Measurements from ENCODE around the gene SKIDA1.

Gene SKIDA1

DNA sequence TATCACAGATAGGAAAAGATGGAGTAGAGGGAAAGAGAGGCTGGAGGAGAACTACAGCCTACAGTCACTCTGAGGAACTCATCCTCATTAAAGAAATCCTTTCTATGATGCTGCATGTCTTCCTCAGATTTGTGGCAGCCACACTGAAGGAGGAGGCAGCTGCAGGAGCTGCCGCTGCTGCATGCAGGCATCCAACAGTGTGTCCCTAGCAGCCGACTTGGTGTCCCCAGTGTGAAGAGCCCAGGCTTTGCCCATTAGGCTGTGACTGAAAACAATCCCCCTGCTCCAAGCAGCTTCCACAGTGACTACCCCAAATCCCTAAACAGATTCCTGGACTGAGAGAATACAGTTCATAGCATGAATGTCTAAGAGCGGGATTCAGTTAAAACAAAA lies 23.1 kb downstream of the SKIDA1 start:
- no peak for DNase-seq (ENCODE audit: low read depth, low spot score)

DNA sequence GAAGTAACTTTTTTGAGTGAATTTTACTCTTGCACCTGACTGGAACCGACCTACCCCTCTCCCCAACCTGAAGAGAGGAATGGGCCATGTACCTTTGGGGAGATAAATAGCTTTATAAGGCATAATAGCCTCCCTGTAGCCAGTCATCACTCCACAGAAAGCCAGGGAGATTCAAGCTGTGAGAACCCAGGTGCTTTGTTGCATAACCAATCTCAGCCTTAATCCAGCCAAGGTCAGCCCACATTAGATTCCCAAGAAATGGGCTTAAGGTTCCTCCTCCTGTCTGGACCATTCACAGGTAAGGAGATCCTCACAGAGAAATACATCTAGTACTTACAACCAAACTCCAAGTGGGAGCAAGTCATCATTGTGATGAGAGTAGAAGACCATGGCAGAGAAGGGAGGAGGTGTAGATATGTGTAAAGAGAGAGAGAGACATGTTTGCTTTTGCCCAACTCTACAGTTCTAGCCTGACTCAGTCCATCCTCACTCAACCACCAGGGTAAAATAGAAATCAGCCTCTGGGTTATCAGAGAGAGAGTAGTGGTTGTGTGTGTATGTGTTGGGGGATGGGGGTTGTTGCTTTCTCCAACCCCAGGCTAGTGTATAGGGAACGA lies 23.6 kb downstream of the SKIDA1 start:
- no peak for DNase-seq (ENCODE audit: low read depth, low spot score)

DNA sequence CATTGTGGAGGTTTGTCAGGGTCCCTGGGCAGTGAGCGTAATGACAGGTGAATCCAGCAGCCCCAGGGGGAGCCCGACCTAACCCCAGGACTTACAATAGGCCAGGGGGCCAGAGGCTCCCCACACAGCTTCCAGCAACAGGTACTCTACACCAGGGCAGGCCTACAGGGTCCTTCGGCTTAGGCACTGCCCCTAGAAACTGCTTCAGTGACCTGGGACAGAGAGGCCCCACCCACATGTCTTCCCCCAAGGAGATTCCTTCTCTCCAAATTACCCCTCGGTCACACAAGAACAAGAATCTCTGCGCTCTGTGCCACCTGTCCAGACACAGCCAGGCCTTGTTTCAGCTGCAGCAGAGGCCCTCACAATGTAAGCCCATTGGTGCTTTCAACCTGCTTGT lies 24.4 kb downstream of the SKIDA1 start:
- no peak for DNase-seq (ENCODE audit: low read depth, low spot score)

DNA sequence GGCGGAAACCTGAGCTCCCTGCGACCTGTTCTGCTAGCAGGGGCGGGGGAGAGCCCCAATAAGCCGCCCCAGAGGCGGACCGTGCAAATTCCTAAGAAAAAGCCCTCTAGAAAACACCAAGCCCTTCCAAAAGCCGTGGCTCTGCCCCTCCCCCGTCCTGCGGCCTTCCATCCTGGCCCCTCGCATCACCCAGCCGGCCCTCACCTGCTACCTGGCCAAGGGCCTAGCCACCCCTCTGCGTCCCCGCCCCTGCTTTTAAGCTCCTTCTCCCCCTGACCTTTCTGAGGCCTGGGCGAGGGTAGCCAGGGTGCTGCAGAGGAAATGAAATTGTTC lies 24.9 kb downstream of the SKIDA1 start:
- no peak for DNase-seq (ENCODE audit: low read depth, low spot score)

DNA sequence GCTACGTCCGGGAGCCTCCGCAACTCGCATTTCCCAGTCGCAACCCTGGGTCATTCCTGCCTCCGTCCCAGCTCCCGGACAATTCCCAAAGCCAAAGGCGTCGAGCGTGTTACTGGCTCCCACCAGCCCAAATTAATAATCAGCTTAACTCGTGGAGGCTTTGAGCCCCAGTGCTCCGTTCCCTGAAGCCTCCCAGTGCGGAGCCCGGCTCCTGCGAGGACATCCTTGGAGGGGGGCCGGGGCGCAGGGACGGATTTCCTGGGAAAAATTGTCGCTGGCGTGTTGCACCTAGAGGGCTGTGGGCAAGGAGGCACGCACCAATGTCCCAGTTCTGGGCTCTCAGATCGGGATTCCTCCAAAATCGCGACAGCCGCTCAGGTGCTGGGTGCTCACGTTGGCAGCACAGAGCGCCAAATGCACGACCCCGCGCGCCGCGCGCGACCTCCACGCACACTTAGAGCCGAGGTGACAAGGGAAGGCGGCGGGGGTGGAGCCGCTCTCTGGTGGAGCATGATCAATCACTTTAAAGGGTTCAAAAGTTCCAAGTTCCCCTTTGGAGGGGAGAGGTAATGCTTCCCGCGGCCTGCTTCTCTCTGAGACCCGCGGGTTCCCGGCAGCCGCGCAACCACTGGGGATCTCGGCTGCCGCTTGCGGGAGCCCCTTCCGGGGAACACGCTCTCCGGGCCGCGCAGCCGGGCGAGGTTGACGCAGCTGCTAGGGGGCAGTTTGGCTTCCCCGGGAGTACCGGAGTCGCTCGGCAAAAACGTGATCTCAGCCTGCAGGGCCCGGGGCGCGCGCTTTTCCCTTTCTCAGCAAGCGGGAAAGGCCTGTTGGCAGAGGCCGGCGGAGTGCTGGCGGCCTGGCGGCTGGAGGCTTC lies 25.5 kb downstream of the SKIDA1 start:
- no peak for DNase-seq (ENCODE audit: low read depth, low spot score)

DNA sequence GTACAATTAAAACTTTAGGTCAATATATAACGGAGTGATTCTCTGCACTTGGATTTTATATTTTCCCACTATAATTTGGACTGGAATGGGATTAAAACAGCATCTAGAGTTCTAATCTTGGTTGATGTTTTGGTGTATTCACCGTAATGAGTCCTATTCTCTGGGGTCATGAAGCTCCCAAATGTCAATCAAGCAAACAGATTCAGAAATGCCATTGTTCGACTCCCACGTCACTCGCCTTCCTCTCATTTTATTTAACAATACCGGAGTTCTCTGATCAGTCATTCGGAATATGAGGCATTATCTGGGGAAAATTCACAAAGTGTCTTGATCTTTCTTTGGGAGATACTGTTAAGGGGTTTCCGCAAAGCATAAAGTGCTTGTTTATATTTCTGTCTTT lies 26.5 kb downstream of the SKIDA1 start:
- DNase-seq (ENCODE audit: low read depth, low spot score) = no peak

DNA sequence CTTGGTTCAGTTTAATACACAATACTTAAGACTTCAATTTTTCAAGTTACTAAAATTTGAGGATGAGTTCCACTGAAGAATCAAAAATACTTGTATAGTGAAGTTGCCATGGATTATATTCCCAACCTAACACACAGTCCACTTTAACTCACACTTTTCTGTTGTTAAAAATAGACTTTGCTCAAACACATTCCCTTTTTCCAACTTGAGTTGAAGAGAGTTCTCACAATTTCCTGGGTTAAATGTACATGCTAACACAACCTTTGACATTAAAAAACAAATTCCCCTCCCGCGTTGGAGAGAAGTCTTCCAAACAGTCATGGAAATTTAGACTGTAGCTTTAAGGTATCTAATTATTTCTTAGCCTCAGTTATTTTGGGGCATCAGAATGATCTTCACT lies 27.1 kb downstream of the SKIDA1 start:
- DNase-seq (ENCODE audit: low read depth, low spot score) = no peak

DNA sequence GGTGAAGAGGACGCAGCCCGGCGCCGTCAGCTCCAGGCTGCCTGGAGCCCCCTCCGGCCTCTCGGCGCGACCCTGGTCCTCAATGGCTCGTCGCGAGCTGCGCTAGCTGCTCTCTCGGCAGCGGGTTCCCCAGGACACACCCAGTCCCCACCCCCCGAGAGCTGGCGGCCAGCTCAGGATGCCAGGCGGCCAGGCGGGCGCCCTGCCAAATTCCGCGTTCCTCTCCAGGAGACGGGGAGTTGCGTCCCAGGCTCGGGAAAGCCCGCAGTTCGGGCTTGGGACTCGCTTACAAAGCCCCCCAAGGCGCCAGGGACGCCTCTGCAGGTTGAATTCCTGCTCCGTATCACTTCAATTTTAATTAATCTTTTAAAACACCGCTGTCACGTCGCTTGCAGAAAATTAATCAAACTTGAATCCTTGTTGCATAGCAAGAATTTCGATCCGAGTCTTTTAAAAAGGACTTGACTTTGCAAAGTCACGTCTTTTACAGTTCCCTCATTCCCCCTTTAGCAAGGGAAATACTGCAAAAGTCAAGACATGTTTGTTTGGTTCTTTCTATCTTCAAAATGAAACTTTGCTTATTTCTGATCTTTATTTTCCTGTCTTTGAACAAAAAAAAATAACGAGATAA lies 28.2 kb downstream of the SKIDA1 start:
- DNase-seq (ENCODE audit: low read depth, low spot score) = no peak

DNA sequence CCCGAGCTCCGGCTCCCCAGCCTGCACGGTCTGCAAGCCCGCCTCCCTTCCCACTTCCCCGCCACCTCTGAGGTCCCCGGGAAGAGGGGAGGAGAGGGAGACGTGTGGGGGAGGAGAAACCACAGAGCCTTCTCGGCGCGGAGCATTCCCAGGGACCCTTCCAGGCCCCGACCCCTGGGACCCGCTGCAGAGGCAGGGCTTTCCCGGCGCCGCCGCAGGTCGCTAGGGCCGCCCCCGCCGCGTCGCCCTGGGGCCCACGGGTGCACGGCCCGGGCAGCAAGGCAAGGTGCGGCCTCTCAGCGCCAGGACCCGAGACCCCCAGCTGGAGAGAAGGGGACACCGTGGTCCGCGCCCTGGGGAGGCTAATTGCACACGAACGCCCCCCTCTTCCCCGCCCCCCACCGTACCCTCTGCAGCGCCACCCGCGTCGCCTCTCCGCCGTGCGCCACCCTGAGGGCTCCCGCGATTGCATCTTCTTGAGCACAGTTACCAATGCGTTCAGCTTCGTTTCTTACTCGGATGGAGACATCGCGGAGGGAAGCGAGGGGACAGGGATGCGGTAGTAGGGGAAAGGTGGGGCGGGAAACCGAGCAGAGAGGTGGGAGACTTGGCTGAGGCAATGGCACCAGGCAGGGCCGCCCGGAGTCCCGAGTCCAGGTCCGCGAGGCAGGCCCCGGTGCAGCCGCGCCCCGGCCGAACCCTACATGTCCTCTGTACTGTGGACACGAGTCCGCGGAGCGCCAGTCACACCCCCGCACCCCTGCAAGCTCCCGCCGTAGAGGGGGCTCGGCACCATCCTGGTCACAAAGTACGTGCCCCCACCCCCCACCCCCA lies 28.9 kb downstream of the SKIDA1 start:
- no peak for DNase-seq (ENCODE audit: low read depth, low spot score)

DNA sequence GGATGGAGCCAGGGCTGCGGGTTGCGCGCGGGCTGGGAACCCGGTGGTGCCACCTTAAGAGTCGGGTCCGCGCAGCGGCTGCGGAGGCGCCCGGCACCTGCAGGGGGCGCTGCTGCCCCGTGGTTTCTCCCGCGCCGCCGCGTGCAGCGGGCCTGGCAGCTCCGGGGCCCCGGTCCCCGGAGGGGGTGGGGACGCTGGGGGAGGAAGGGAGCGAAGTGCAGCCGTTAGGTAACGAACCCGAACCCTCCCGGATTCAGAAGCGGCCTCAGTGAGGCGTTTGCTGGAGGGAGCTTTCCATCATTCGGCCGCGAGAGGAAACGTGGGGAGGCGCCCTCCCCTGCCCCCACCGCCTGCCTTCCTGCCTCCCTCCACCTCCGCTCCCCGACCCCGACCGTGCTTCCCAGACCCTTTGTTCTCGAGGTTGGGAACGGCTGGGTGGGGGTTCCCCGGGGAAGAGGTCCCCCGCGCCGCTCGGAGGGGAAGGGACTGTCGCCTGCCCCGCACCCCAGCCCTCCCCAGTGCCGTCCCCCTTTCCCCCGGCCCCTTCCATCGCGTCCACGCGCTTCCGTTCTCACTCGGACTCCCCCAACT lies 29.6 kb downstream of the SKIDA1 start:
- peak; percentile 74 for DNase-seq (ENCODE audit: low read depth, low spot score)

DNA sequence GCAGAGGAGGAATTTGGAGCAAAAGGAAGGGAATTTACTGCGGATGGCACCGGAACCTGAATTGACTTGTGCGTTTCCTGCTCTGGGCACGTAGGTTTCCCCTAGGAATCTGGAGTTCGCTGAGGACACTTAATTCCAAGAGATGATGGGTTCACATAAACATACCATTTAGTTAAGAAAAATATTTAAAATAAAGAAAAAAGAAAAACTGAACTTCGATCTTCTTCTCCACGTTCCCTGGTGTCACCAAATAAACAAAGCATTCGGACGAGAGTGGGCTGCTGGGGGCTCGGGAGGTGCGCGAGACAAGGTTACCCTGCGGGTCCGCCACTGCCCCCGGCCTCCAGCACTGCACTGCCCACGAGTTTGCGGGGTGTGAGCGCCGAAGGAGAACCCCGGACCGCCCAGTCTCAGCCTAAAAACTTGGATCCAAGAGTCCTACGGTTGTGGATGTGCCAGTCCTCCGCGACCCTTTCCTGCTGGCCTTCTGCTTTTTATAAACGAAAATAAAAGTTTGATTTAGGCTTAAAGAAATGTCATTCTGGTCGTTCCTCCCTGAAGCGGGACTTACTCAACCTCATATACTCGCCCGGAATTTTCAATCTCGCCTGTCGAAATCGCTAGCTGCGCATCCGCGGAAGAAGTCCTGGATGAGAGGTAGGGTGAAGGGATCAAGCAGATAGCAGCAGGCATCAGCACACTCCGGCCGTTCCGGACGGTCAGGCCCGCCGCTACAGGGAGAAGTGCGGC lies 30.3 kb downstream of the SKIDA1 start:
- DNase-seq (ENCODE audit: low read depth, low spot score) = no peak

DNA sequence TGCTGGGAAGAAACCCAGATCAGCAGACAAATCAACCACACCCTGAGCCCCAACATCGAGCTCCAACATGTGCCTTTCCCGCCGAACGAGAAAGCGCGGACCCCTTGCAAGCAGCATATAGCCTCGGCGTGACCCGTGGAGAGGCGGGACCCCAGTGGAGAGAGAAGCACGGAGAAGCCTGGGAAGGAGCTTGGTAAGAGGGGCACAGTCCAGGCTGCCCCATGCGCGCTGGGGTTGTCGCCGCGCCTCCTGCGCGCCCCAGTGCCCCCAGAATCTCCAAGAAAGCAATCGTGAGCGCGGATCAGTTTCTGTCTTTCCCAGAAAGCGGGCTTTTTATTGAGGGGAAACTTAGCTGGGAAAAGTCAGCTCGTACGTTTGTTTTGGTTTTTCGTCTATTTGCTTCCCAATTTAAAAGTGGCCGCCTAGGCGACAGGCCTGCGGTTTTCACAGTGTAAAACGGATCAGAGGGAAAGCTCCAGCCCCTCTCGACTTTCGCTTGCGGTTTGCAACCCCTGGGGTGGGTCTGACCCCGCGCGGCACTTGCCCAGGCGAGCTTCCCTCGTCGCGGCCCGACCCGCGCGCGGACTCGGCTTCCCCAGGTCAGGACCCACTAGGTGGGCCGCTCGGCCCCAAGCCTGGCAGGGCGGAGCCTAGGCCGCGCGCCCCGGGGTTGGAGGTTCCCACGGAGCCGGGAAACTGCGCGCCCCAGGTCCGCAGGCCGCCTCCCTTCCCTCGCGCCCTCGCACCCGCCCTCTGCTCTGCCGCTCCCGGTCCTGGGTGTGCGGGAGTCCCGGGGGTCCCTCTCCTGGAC lies 31.1 kb downstream of the SKIDA1 start:
- DNase-seq (ENCODE audit: low read depth, low spot score) = no peak

DNA sequence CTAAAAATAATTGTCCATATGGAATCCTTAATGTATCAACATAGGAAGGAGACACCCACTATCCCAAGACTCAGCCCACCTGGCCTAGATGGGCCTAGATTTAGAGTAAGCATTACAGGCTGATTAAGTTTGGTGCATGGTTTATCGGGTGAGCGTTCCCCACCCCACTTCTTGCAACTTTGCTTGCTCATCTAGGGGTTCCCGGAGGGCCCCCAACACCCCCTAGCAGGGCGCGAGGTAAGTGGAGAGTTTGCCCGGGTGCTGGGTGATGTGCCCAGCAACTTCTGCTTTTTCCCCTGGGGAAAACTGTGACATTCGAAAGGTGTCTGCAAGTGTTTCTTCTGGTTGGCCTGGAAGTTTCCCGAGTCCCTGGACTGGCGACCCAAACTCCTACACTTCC lies 31.7 kb downstream of the SKIDA1 start:
- DNase-seq (ENCODE audit: low read depth, low spot score) = no peak

DNA sequence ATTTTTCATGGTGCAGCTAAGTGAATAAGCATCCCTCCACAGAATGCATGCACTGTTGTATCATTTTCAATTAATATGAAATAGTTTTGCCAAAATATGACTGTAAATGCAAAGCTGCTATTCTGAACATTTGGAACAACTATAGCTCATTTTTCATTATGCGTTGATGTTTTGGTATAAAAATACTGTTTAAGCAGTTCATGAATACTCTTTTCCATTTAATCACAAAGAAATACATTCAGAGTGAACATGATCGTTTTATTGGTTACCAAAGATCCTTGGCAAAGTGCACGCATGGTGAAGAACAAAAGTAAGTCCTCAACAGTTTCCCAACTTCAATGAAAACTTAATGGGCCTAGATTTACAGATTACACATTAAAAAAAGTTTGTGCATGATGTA lies 33.1 kb downstream of the SKIDA1 start:
- DNase-seq (ENCODE audit: low read depth, low spot score) = no peak

DNA sequence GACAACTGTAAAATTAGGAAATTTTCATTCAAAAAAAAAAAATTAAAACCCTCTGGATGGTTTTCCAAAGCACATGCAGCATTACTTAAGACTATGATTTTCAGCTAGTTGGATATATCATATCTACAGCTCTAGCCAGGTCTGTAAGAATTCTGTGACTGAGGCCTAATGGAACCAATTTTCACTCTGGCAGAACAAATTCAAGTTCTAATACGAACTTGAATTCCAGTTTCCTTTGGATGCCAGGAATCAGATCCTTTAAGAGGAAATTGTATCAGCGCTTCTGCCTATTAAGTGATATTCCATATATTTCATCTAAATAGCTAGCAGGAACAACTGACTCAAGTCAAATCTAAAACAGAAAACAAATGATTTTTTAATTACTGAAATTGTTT lies 34.8 kb downstream of the SKIDA1 start:
- no peak for DNase-seq (ENCODE audit: low read depth, low spot score)

DNA sequence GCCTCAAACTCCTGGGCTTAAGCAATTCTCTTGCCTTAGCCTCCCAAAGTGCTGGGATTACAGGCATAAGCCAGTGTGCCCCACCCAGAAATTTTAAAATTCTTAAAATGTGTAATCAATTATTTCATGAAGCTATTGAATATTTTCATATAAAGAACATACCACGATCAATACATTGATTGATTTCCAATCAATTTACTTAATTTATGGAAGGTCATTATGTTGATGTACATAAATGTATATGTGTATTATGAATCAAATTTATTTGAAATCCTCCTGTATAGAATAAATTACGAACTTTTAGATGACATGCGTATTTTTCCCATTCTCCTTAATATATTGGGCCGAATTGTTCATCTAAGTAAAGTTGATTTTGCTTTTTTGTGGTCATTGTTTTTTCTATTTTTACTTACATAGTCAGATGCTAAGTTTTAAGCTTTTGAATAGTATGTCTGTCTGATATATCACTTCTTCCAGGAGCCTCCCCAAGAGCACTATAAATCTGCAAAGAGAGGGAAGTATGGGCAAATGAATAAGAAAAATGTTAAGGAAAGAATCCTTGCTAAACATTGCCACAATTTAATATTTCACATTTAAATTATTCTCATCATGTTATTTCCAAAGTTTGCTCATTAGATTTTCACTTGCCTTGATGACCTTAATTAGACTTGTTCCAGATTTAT lies 35.3 kb downstream of the SKIDA1 start:
- no peak for DNase-seq (ENCODE audit: low read depth, low spot score)

DNA sequence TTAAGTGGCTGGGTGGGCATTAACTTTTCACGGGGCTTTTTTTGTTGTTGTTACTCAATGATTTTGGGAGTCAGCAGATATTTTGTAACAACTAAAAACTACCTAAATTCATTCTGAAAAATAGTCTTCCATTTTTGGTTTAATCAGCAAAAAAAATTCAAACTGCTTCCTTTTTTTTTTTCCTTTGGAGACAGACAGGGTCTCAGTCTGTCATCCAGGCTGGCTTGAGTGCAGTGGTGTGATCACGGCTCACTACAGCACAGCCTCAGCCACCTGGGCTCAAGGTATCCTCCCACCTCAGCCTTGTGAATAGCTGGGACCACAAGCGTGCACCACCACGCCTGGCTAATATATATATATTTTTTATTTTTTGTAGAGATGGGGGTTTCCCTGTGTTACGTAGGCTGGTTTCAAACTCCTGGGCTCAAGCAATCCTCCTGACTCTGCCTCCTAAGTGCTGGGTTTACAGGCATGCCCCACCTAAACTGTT lies 36.5 kb downstream of the SKIDA1 start:
- DNase-seq (ENCODE audit: low read depth, low spot score) = no peak

DNA sequence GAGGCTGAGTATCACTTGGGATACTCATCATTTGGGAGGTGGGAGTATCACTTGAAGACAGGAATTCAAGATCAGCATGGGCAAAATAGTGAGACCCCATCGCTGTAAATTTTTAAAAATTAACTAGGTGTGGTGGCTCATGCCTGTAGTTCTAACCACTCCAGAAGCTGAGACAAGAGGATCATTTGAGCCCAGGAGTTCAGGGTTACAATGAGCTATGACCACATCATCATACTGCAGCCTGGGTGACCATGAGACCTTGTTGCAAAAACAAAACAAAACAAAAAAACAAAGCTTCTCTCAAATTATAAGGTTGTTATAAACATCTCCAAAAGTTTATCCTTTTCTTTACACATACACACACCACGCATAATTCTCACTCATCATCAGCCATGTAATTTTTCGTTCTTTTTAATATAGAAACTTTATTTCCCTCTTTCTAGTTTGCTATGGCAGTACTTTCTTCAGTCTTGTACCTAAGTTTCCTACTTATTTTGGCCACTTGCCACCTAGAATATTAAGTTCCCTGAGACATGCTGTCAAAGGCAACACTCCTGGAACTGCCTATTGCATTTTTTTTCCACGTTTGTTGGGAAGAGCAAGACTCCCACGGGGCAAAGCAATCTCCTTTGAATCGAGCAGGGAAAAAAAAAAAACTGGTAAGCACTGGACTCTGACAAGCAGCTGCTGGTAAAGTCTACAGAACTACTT lies 37.1 kb downstream of the SKIDA1 start:
- no peak for DNase-seq (ENCODE audit: low read depth, low spot score)

All from activated CD4-positive, CD25-positive, alpha-beta regulatory T cell treated with anti-CD3 and anti-CD28 coated beads, Interleukin-2, amount 50 U/mL, for 16 hours (primary cell).